Duodenal mucosa (tissue), 2 donors: ENCODE results near the gene TRIM7.

Experiments
- H3K27ac ChIP-seq: one replicate; pipeline ENCODE4 v1.7.0; 2013; ENCODE audit warnings: low read depth, low read length
- H3K27me3 ChIP-seq, 2 donors: one replicate each; pipeline ENCODE4 v1.7.0; 2013; ENCODE audit warnings: low read length in 2 of 2, control low read depth in 1 of 2; ENCODE audit not compliant: insufficient read depth in 2 of 2, control insufficient read depth in 1 of 2
- H3K36me3 ChIP-seq, 2 donors: one replicate each; pipeline ENCODE4 v1.7.0; 2013; ENCODE audit warnings: low read length in 2 of 2, control low read depth in 1 of 2; ENCODE audit not compliant: insufficient read depth in 2 of 2, control insufficient read depth in 1 of 2
- H3K4me1 ChIP-seq, 2 donors: one replicate each; pipeline ENCODE4 v1.7.0; 2013; ENCODE audit warnings: low read length in 2 of 2, control low read depth in 1 of 2; ENCODE audit not compliant: insufficient read depth in 2 of 2, control insufficient read depth in 1 of 2
- H3K4me3 ChIP-seq, 2 donors: one replicate each; pipeline ENCODE4 v1.7.0; 2013; ENCODE audit warnings: low read length in 2 of 2, low read depth in 1 of 2
- H3K9ac ChIP-seq, 2 donors: one replicate each; pipeline ENCODE4 v1.7.0; 2013; ENCODE audit warnings: low read length in 2 of 2, low read depth in 1 of 2
- H3K9me3 ChIP-seq, 2 donors: one replicate each; pipeline ENCODE4 v1.7.0; 2013; ENCODE audit warnings: low read length in 2 of 2, control low read depth in 1 of 2; ENCODE audit not compliant: control insufficient read depth in 1 of 2

Gene TRIM7

DNA sequence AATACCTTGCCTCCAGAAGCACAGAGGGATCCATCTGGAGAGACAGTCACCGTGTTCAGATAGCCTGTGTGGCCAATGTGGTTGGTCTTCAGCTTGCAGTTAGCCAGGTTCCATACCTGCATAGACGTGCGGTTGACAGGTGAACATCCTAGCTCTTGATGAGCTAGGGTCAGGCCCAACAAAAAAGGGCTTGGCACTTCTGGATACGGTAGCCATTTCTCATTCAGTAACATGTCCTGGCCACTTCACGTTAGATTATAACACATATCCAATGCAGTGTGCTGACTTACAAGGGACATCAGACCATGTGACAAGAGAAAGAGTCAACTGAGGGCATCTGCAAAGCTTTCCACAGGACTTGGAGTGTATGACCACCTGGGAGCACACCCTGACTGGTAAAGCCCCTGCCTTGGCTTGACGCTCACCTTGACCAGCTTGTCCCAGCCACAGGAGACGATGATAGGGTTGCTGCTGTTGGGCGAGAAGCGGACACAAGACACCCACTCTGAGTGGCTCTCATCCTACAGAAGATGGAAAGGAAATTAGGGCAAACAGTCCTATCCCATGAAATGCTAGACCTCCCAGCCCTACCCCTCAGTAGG lies 34.2 kb upstream of the TRIM7 start:
- H3K9ac ChIP-seq, result no peak overlapping the region
- H3K27ac ChIP-seq, result no peak overlapping the region
- H3K4me1 ChIP-seq, result peaks cover 12 to 15% of the 10 kb centered on the region in 2 donors
- no peak overlapping the region for H3K4me3 ChIP-seq
- H3K36me3 ChIP-seq, result peaks cover 49 to 79% of the 10 kb centered on the region in 2 donors
- no peaks in the 10 kb centered on the region for H3K9me3 ChIP-seq
- no peaks in the 10 kb centered on the region for H3K27me3 ChIP-seq

DNA sequence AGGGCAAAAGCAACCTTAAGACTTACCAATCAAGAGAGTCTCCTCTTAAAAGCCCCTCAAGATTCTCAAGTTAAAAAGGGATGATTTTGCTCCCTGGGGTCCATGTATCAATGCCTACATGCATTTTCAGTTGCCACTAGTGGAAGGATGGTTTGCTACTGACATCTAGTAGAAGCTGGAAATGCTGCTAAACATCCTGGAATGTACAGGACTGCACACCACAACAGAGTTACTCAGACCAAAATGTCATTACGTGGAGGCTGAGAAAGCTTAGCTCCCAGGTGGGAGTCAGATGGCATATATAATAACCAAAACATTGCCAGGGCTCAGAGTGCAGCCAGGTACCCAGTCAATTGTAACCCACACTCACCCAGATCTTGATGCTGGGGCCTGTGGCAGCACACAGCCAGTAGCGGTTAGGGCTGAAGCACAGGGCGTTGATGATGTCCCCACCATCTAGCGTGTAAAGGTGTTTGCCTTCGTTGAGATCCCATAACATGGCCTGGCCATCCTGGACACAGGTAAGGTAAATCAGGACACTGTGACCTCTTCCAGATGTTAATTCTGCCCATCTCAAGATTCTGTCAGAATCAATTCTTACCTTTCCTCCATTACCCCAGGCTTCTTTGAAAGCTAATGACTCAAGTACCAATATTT lies 32.9 kb upstream of the TRIM7 start:
- peaks cover 12 to 15% of the 10 kb centered on the region in 2 donors for H3K4me1 ChIP-seq
- no peak overlapping the region for H3K27ac ChIP-seq
- H3K27me3 ChIP-seq, result no peaks in the 10 kb centered on the region
- no peak overlapping the region for H3K9ac ChIP-seq
- peaks cover 49 to 91% of the 10 kb centered on the region in 2 donors for H3K36me3 ChIP-seq
- H3K4me3 ChIP-seq, result no peak overlapping the region
- H3K9me3 ChIP-seq, result no peaks in the 10 kb centered on the region

- peaks cover 55 to 97% of the 10 kb centered on the region in 2 donors for H3K36me3 ChIP-seq
These were observed 32.1 kb upstream of the TRIM7 start for GRCh38 chr5:181236954-181237641.

GRCh38 chr5:181236471-181236870 lies 31.5 kb upstream of the TRIM7 start:
- Histone ChIP-seq H3K27me3 (no peaks in the 10 kb centered on the region), H3K4me1 (peaks cover 2 to 5% of the 10 kb centered on the region in 2 donors), H3K9ac (no peak overlapping the region), H3K36me3 (peaks cover 53 to 96% of the 10 kb centered on the region in 2 donors), H3K27ac (no peak overlapping the region), H3K4me3 (no peak overlapping the region), H3K9me3 (no peaks in the 10 kb centered on the region)

More at GRCh38 chr5:181236954-181237641, 32.1 kb upstream of the TRIM7 start:
- Histone ChIP-seq H3K9me3 (no peaks in the 10 kb centered on the region), H3K4me1 (peaks cover 8 to 11% of the 10 kb centered on the region in 2 donors), H3K27ac (no peak overlapping the region), H3K4me3 (no peak overlapping the region), H3K9ac (no peak overlapping the region), H3K27me3 (no peaks in the 10 kb centered on the region)

DNA sequence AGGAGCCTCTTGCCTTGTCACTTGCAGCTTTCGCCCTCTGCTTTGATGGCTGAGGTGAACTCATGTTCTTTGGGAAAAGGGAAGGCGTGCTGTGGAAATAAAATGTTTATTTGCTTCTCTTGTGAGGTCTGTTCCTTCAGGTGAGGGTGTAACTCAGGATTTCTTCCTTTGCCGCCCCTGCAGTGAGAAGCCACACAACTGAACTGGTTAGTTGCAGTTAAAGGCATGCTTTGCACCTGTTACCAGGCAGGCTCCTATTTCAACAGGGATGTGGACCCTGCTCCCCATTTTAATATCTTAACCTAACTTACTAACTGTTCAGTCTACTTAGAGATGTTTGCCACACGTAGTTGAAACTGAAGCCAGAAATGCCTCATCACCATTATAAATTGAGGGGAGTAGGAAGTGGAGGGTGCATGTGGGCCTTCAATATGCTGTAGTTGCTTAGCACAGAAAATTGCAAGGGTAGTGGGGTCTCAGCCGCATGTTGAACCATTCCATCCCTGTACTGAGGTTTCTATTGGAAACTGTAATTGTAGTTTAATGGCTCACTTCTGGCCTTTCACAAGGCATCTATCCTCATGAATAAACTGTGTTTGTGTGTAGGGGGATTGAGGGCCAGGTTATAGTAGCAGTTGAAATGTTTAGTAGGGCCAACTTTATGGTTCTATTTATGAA lies 30.8 kb upstream of the TRIM7 start:
- H3K27ac ChIP-seq, result no peak overlapping the region
- no peaks in the 10 kb centered on the region for H3K4me1 ChIP-seq
- no peak overlapping the region for H3K4me3 ChIP-seq
- peaks cover 53 to 96% of the 10 kb centered on the region in 2 donors for H3K36me3 ChIP-seq
- H3K9ac ChIP-seq, result no peak overlapping the region
- no peaks in the 10 kb centered on the region for H3K27me3 ChIP-seq
- no peaks in the 10 kb centered on the region for H3K9me3 ChIP-seq

GRCh38 chr5:181235323-181235688 lies 30.3 kb upstream of the TRIM7 start:
- Histone ChIP-seq H3K9ac (no peak overlapping the region), H3K4me1 (no peaks in the 10 kb centered on the region), H3K27me3 (no peaks in the 10 kb centered on the region), H3K4me3 (no peak overlapping the region), H3K9me3 (no peaks in the 10 kb centered on the region), H3K36me3 (peaks cover 56 to 94% of the 10 kb centered on the region in 2 donors), H3K27ac (no peak overlapping the region)

GRCh38 chr5:181234455-181235306 lies 29.7 kb upstream of the TRIM7 start:
- Histone ChIP-seq H3K27me3 (no peaks in the 10 kb centered on the region), H3K9me3 (no peaks in the 10 kb centered on the region), H3K36me3 (peaks cover 56 to 90% of the 10 kb centered on the region in 2 donors), H3K9ac (no peak overlapping the region), H3K4me3 (no peak overlapping the region), H3K27ac (no peak overlapping the region), H3K4me1 (no peaks in the 10 kb centered on the region)

DNA sequence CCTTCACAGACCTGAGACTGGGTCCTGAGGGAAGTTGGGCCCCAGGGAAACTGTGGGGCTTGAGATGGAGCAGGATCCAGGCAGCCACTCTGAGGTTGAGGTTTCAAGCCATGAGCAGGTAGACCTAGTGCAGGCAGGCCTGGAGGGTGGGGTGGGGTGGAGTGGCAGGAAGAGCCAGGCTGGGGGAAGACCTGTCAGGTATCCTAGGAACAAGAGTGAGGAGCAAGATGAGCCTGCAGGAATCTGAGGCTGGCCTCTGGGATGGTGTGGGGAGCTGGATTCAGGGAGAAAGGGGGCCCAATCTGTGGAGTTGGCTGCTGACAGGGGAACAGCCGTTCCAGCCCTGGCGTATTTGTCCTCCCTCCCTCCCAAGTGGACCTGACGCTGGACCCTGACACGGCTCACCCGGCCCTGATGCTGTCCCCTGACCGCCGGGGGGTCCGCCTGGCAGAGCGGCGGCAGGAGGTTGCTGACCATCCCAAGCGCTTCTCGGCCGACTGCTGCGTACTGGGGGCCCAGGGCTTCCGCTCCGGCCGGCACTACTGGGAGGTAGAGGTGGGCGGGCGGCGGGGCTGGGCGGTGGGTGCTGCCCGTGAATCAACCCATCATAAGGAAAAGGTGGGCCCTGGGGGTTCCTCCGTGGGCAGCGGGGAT lies 28.9 kb upstream of the TRIM7 start:
- no peak overlapping the region for H3K4me3 ChIP-seq
- no peaks in the 10 kb centered on the region for H3K27me3 ChIP-seq
- H3K36me3 ChIP-seq, result peaks cover 50 to 85% of the 10 kb centered on the region in 2 donors
- H3K9me3 ChIP-seq, result no peaks in the 10 kb centered on the region
- no peak overlapping the region for H3K27ac ChIP-seq
- no peak overlapping the region for H3K9ac ChIP-seq
- no peaks in the 10 kb centered on the region for H3K4me1 ChIP-seq

DNA sequence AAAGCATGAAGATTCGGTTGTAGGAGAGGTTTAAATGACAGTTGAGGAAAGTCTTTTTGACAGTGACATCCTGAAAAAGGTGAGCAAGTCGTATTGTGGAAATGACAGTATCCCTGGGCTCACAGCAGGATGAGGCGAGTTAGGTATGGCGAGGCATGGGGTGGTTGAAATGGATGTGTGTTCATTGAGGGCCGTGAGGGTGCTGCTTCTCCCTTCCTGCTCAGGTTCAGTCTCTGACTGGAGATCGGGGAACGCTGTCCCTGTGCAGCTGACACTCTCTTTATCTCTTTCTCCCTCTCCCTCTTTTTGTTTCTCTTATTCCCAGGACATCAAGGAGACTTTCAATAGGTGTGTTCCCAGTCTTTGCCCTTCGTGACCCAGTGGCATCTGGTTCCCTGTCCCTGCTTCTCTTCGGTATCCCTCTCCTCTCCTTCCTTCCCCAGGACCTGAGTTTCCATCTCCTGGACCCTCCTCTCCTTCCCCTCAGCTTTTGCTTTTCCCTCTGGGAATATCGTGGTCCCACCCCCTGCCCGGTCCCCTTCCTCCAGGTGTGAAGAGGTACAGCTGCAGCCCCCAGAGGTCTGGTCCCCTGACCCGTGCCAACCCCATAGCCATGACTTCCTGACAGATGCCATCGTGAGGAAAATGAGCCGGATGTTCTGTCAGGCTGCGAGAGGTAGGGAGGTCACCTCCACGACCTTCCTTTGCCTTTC lies 28.2 kb upstream of the TRIM7 start:
- H3K9ac ChIP-seq, result no peak overlapping the region
- no peaks in the 10 kb centered on the region for H3K9me3 ChIP-seq
- no peak overlapping the region for H3K27ac ChIP-seq
- peaks cover 46 to 78% of the 10 kb centered on the region in 2 donors for H3K36me3 ChIP-seq
- H3K4me1 ChIP-seq, result no peaks in the 10 kb centered on the region
- H3K27me3 ChIP-seq, result no peaks in the 10 kb centered on the region
- H3K4me3 ChIP-seq, result no peak overlapping the region
